ENCODE measurements around the gene GET3. TPM values are rescaled to one million over a fixed set of nuclear protein-coding genes. Genes with fewer than 3 reads are reported as not detected.

Gene GET3
- total and polyA plus RNA-seq, 5 experiments from 2014 or later: 26.7 to 72.3 (median 46.8) TPM

DNA sequence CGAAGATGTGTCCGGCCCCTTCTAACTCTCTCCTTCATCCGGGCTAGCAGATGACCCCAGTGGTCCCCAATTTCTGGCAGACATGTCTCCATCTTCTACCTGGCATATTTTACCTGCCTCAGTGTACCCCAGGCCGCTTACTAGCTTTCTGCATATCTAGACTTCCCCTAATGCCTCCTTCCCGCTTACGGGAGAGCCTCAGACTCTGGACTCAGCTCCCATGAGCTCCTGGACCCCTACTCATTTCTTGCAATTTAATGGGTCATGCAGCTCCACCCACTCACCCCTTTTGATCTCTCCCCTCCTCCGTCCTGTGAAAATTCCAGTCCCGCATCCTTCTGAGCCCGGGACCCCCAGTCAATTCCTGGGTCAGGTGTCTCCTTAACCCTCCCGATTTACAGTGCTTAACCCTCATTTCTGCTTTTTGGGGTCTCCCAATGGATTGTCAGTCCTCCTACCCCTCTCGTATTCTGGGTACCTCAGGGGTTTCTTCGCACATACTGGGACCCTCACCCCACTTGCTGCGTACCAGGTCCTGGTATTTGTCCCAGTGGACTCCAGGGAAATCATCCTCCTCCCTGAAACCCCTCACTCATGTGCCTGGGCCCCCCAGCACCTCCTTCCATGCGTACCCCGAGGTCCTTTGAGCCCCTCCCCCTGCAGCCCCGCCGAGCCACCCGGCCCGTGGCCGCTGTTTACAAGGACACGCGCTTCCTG, 53.5 kb downstream of the GET3 start:
- Mint-ChIP-seq H3K9me3 (peaks cover 0 to 4% (median 0%) of the 10 kb centered on the region in 9 donors), H3K4me1 (peaks cover 24 to 56% (median 42%) of the 10 kb centered on the region in 4 donors), H3K27ac (peak overlapping the region; percentile 97 to 100 (median 100)), H3K36me3 (peaks cover 1 to 7% (median 5%) of the 10 kb centered on the region in 3 donors), H3K4me3 (peak overlapping the region; percentile 91 to 99 (median 96)), H3K27me3 (peaks cover 0 to 4% (median 0%) of the 10 kb centered on the region in 5 donors)
- POLR2A ChIA-PET: interaction anchor here (0.6 to 14.5 kb wide), 22 partner anchors 11 to 538 kb away, joined by 3 to 1021 read pairs (median 5); partner anchors contain the start of genes CALR, DHPS, FBXW9 and GCDH
- DNase-seq (no peak), ATAC-seq (no peak)

DNA sequence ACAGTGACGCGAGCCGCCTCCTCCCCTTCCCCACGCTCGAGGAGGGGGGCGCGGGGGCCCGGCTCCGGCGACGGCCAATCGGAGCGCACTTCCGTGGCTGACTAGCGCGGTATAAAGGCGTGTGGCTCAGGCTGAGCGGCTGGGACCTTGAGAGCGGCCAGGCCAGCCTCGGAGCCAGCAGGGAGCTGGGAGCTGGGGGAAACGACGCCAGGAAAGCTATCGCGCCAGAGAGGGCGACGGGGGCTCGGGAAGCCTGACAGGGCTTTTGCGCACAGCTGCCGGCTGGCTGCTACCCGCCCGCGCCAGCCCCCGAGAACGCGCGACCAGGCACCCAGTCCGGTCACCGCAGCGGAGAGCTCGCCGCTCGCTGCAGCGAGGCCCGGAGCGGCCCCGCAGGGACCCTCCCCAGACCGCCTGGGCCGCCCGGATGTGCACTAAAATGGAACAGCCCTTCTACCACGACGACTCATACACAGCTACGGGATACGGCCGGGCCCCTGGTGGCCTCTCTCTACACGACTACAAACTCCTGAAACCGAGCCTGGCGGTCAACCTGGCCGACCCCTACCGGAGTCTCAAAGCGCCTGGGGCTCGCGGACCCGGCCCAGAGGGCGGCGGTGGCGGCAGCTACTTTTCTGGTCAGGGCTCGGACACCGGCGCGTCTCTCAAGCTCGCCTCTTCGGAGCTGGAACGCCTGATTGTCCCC, 54.2 kb downstream of the GET3 start, which contains the start of gene JUNB:
Gene JUNB, plus strand, starts transcription at position 142 of the 706 bp plus-strand sequence. Its CDS starts 286 bp downstream, at position 428.
- peak; percentile 95 to 99 (median 98) for DNase-seq
- H3K36me3 Mint-ChIP-seq: peaks cover 1 to 8% (median 5%) of the 10 kb centered on the region in 3 donors
- H3K9me3 Mint-ChIP-seq: peaks cover 0 to 4% (median 0%) of the 10 kb centered on the region in 9 donors
- ATAC-seq: peak; percentile 43 to 47
- peaks cover 0 to 4% (median 0%) of the 10 kb centered on the region in 5 donors for H3K27me3 Mint-ChIP-seq
- peaks cover 31 to 60% (median 49%) of the 10 kb centered on the region in 4 donors for H3K4me1 Mint-ChIP-seq
- peak within 1 kb of the TSS; percentile 97 to 100 (median 100) for H3K27ac Mint-ChIP-seq
- POLR2A ChIA-PET: interaction anchor here (0.5 to 14.5 kb wide), 31 partner anchors 10 to 1095 kb away, joined by 3 to 1021 read pairs (median 5); partner anchors contain the start of genes CALR, DHPS, FBXW9 and GCDH
- peak within 1 kb of the TSS; percentile 91 to 99 (median 96) for H3K4me3 Mint-ChIP-seq

DNA sequence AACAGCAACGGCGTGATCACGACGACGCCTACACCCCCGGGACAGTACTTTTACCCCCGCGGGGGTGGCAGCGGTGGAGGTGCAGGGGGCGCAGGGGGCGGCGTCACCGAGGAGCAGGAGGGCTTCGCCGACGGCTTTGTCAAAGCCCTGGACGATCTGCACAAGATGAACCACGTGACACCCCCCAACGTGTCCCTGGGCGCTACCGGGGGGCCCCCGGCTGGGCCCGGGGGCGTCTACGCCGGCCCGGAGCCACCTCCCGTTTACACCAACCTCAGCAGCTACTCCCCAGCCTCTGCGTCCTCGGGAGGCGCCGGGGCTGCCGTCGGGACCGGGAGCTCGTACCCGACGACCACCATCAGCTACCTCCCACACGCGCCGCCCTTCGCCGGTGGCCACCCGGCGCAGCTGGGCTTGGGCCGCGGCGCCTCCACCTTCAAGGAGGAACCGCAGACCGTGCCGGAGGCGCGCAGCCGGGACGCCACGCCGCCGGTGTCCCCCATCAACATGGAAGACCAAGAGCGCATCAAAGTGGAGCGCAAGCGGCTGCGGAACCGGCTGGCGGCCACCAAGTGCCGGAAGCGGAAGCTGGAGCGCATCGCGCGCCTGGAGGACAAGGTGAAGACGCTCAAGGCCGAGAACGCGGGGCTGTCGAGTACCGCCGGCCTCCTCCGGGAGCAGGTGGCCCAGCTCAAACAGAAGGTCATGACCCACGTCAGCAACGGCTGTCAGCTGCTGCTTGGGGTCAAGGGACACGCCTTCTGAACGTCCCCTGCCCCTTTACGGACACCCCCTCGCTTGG, 55.0 kb downstream of the GET3 start:
- peak overlapping the region; percentile 92 to 100 (median 100) for H3K27ac Mint-ChIP-seq
- POLR2A ChIA-PET: interaction anchor here (0.5 to 14.5 kb wide), 32 partner anchors 9 to 1726 kb away, joined by 3 to 1021 read pairs (median 5); partner anchors contain the start of genes CALR, DHPS, DNAJB1 and FBXW9
- ATAC-seq (no peak), DNase-seq (peak; percentile 53 to 87 (median 72))
- peaks cover 1 to 14% (median 5%) of the 10 kb centered on the region in 3 donors for H3K36me3 Mint-ChIP-seq
- H3K9me3 Mint-ChIP-seq: peaks cover 0 to 4% (median 0%) of the 10 kb centered on the region in 9 donors
- H3K4me3 Mint-ChIP-seq: peak overlapping the region; percentile 85 to 99 (median 96)
- peaks cover 0 to 4% (median 0%) of the 10 kb centered on the region in 5 donors for H3K27me3 Mint-ChIP-seq
- H3K4me1 Mint-ChIP-seq: peaks cover 32 to 57% (median 49%) of the 10 kb centered on the region in 4 donors

GRCh38 chr19:12792853-12793289, 55.6 kb downstream of the GET3 start:
- Mint-ChIP-seq H3K27me3 (peaks cover 0 to 4% (median 0%) of the 10 kb centered on the region in 5 donors), H3K27ac (peak overlapping the region; percentile 91 to 100 (median 100)), H3K36me3 (peaks cover 1 to 15% (median 5%) of the 10 kb centered on the region in 3 donors), H3K4me3 (peak overlapping the region; percentile 85 to 99 (median 96)), H3K4me1 (peaks cover 32 to 56% (median 47%) of the 10 kb centered on the region in 4 donors), H3K9me3 (peaks cover 0 to 4% (median 0%) of the 10 kb centered on the region in 9 donors)
- ATAC-seq (no peak), DNase-seq (peak in 1 of 10 donors; percentile 62)
- POLR2A ChIA-PET: interaction anchor here (0.5 to 14.5 kb wide), 20 partner anchors 9 to 1725 kb away, joined by 3 to 1021 read pairs (median 5); partner anchors contain the start of genes CALR, DHPS, DNAJB1 and FBXW9

GRCh38 chr19:12793290-12794195, 56.2 kb downstream of the GET3 start:
- peaks cover 1 to 16% (median 5%) of the 10 kb centered on the region in 3 donors for H3K36me3 Mint-ChIP-seq
- POLR2A ChIA-PET: interaction anchor here (0.5 to 14.5 kb wide), 19 partner anchors 8 to 1725 kb away, joined by 3 to 1021 read pairs (median 5); partner anchors contain the start of genes CALR, DHPS, DNAJB1 and FBXW9
- H3K27me3 Mint-ChIP-seq: peaks cover 0 to 4% (median 0%) of the 10 kb centered on the region in 5 donors
- H3K4me1 Mint-ChIP-seq: peaks cover 30 to 56% (median 43%) of the 10 kb centered on the region in 4 donors
- DNase-seq (peak; percentile 92 to 98 (median 96)), ATAC-seq (peak; percentile 47 to 53)
- H3K27ac Mint-ChIP-seq: peak overlapping the region; percentile 94 to 100 (median 100)
- H3K4me3 Mint-ChIP-seq: peak overlapping the region; percentile 89 to 99 (median 96)
- peaks cover 0 to 4% (median 0%) of the 10 kb centered on the region in 9 donors for H3K9me3 Mint-ChIP-seq

- H3K4me3 Mint-ChIP-seq: peak overlapping the region; percentile 64 to 99 (median 84)
- peaks cover 25 to 49% (median 36%) of the 10 kb centered on the region in 4 donors for H3K4me1 Mint-ChIP-seq
- H3K36me3 Mint-ChIP-seq: peaks cover 1 to 25% (median 5%) of the 10 kb centered on the region in 3 donors
- peak overlapping the region; percentile 94 to 99 (median 97) for H3K27ac Mint-ChIP-seq
- peaks cover 0 to 4% (median 0%) of the 10 kb centered on the region in 9 donors for H3K9me3 Mint-ChIP-seq
- POLR2A ChIA-PET: interaction anchor here (0.5 to 14.5 kb wide), 12 partner anchors 7 to 1921 kb away, joined by 3 to 1021 read pairs (median 4); partner anchors contain the start of genes HOOK2, PRDX2, RNASEH2A and THSD8
- ATAC-seq (no peak), DNase-seq (peak in 3 of 10 donors; percentile 37 to 52 (median 45))
- peaks cover 0 to 4% (median 0%) of the 10 kb centered on the region in 5 donors for H3K27me3 Mint-ChIP-seq
Measured at GRCh38 chr19:12794196-12794941, 57.1 kb downstream of the GET3 start.

DNA sequence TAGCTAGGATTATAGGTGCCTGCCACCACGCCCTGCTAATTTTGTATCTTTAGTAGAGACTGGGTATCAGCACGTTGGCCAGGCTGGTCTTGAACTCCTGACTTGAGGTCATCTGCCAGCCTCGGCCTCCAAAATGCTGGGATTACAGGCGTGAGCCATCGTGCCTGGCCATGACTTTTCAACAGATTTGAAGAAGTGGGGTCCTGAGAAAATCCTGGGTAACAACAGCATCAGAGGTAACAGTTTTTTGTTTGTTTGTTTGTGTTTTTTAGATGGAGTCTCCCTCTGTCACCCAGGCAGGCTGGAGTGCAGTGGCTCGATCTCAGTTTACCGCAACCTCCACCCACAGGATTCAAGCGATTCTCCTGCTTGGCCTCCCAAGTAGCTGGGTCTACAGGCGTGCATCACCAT, 57.7 kb downstream of the GET3 start:
- POLR2A ChIA-PET: interaction anchor here (0.5 to 14.5 kb wide), 9 partner anchors 9 to 1921 kb away, joined by 3 to 1021 read pairs (median 5); partner anchors contain the start of genes HOOK2, RNASEH2A and TNPO2
- Mint-ChIP-seq H3K27ac (peak overlapping the region; percentile 94 to 99 (median 97)), H3K27me3 (peaks cover 0 to 4% (median 0%) of the 10 kb centered on the region in 5 donors), H3K36me3 (peaks cover 1 to 27% (median 5%) of the 10 kb centered on the region in 3 donors), H3K9me3 (peaks cover 0 to 4% (median 0%) of the 10 kb centered on the region in 9 donors), H3K4me1 (peaks cover 25 to 47% (median 39%) of the 10 kb centered on the region in 4 donors), H3K4me3 (peak overlapping the region in 9 of 10 donors; percentile 10 to 99 (median 73))
- DNase-seq: no peak
- no peak for ATAC-seq

DNA sequence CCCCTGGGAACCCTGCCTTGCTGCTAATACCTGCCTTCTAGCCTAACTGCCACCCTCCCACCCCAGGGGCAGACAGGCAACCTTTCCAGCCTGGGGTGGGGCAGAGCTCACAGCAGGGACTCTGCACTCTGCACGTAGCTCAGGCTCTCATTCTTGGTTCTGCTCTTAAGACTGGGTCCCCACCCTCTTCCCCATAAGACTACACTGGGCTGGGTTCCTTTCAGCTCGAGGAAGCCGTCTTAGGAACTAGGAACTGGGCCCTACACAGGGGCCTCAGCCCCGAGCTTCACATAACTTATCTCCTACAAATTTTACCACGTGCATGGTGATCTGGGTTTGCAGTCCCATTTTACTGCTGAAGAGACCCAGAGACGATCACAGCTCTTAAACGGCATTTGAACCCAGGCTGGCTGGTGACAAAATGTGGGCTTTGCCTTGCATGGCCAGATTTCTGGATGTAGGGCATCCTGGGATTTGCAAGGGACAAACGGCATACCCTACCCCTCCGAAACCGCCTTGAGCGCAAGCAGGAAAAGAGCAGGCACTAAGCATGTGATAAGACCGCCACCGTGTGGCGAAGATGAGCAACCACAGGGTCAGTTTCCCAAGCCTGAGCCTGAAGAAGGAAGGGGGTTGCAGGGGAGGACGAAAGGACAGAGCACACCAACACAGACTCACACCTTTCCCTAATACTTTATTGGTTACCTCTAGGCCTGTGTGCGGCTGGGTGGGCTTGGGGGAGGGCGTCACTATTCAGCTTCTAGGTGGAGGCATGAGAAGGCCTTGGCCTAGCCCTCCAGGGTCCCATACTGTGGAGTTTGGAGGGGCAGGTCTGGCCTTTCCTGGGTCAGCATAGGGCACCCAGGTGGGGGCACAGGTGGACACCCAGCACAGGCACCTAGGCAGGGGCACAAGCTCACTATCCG, 59.1 kb downstream of the GET3 start:
- POLR2A ChIA-PET: interaction anchor here (0.6 to 14.5 kb wide), 7 partner anchors 10 to 356 kb away, joined by 3 to 1021 read pairs (median 5); partner anchors contain the start of genes DHPS, HOOK2, RNASEH2A and TNPO2
- ATAC-seq (no peak), DNase-seq (peak; percentile 58 to 86 (median 74))
- H3K9me3 Mint-ChIP-seq: peaks cover 0 to 4% (median 0%) of the 10 kb centered on the region in 9 donors
- peaks cover 1 to 27% (median 5%) of the 10 kb centered on the region in 3 donors for H3K36me3 Mint-ChIP-seq
- peaks cover 19 to 45% (median 39%) of the 10 kb centered on the region in 4 donors for H3K4me1 Mint-ChIP-seq
- peak overlapping the region; percentile 90 to 98 (median 95) for H3K27ac Mint-ChIP-seq
- peaks cover 0 to 2% (median 0%) of the 10 kb centered on the region in 5 donors for H3K27me3 Mint-ChIP-seq
- peak overlapping the region; percentile 61 to 88 (median 84) for H3K4me3 Mint-ChIP-seq

Measured in naive thymus-derived CD8-positive, alpha-beta T cell (primary cell).